NCI-H526 treated with DMSO at 0.1 percent for 48 hours (cell line): ENCODE measurements around the gene ENO4.

Experiments used
- DNase-seq: peaks from one replicate; lab custom pipeline; 2025; lab: John Stamatoyannopoulos, UW

Gene ENO4, protein sequence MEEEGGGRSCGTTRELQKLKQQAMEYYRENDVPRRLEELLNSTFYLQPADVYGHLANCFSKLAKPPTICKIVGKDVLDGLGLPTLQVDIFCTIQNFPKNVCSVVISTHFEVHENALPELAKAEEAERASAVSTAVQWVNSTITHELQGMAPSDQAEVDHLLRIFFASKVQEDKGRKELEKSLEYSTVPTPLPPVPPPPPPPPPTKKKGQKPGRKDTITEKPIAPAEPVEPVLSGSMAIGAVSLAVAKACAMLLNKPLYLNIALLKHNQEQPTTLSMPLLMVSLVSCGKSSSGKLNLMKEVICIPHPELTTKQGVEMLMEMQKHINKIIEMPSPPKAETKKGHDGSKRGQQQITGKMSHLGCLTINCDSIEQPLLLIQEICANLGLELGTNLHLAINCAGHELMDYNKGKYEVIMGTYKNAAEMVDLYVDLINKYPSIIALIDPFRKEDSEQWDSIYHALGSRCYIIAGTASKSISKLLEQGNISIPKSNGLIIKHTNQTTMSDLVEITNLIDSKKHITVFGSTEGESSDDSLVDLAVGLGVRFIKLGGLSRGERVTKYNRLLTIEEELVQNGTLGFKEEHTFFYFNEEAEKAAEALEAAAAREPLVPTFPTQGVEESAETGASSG

DNA sequence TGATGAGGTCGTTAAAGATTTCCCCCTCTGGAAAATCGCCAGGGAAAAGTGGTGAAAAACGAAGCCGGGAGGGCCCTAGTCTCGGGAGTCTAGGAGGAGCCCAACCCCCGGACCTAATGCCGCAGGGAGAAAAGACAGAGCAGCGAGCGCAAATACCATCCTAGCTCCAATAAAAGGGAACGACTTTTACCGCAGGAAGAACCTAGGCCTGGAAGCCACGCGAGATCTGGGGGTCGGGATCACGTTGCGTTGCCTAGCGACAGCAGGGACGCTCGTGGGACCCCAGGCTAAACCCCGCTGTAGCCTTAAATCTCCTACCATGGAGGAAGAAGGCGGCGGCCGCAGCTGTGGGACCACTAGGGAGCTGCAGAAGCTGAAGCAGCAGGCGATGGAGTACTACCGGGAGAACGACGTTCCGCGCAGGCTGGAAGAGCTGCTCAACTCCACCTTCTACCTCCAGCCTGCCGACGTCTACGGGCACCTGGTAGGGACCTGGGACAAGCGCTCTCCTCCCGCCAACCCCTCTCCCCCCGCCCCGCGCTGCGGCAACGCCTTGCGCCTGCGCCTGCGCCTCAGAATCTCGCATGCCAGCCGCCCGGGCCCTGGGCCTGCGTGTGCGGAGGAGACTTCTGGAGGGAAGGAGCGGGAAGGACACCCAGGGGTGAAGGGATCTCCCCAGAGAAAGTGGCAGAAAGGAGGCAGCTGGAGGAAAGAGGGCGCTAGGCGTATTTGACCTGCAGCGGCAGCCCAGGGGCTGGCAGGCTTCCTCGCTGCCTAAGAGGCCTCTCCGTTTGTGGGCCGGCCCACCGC lies at the start of gene ENO4:
Gene ENO4, plus strand, starts transcription at position 252 of the 810 bp plus-strand sequence. Its CDS starts 68 bp downstream, at position 320.
- DNase-seq, result peak; percentile 84

DNA sequence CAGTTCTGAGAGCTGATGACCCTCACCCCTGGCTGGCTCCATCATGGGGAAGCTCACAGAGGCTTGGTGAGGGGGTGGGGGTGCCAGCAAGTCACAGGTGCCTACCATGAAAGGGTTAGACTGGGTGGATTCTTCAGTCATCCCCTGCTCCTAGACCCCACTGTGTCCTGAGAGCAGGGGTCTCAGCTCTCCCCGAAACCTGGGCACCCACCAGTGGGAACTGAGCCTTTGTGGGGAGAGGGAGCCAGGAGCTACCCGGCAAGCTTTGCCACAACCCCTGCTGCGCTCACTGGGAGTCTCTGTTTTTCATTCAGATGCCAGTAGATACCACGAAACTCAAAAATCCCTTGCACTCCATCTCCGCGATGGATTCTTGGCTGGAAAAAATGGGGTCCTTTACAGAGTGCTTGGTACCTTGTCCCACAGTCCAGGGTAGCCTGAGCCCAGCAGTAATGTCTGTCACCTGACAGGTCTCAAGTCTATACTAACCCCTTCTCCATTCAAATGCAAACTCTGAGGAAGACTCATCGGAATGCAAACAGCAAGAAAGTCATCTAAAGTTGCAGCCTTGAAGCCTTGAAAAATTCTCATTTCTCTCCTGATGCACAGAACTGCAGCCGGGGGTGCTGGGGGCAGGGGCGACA lies 48.9 kb upstream of the ENO4 start:
- no peak for DNase-seq

DNA sequence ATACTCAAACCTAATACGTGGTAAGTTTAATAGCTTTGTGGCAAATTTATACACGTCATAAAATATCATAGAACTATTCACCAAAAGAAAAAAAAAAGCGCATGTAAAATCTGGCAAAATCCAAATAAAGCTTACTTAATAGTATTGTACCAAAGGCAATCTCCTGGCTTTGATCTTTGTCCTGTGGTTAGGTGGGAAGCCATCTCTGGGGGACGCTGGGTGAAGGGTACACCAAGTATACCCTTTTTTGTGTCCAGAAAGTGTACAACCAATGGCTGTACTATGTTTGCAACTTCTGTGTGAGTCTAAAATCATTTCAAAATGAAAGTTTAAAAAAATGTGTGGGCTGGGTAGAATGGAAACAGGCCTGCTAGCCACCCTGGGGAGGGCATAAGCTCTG lies 47.6 kb upstream of the ENO4 start:
- DNase-seq, result no peak

DNA sequence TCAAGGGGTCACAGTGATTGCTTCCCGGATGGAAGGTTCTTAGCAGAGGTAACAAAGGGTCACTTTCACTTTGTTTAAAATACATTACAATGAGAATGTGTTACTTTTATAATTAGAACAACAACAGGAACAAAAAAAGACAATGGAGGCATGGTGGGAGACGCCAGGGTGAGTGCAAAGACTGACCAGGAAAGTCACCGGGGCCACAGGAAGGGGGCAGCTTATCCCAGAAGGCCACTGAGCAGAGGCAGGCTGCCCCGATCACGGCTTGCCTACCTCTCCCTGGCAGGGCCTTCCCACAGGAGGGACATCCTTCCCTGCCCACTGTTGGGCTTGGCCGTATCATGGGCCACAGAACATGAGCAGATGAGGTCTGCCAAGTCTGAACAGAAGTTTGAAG lies 46.8 kb upstream of the ENO4 start:
- DNase-seq, result no peak

DNA sequence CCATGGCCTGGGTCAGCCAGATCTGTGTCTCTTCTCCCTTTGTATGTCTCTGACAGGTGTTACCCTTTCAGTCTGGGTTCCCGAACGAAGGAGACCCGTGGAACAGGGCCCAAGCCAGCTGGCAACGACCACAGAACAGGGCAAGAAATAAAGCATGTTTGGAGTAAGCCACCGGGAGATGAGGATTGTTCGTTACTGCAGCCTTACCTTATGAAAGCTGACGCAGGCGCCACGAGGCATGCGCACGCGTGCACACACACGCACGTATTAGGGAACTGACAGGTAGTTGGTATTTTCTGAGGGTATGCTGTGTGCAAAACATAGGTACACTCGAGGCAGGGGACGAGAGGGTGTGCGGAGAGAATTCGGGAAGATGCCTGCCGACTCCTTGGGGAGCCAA lies 46.4 kb upstream of the ENO4 start:
- DNase-seq, result no peak

DNA sequence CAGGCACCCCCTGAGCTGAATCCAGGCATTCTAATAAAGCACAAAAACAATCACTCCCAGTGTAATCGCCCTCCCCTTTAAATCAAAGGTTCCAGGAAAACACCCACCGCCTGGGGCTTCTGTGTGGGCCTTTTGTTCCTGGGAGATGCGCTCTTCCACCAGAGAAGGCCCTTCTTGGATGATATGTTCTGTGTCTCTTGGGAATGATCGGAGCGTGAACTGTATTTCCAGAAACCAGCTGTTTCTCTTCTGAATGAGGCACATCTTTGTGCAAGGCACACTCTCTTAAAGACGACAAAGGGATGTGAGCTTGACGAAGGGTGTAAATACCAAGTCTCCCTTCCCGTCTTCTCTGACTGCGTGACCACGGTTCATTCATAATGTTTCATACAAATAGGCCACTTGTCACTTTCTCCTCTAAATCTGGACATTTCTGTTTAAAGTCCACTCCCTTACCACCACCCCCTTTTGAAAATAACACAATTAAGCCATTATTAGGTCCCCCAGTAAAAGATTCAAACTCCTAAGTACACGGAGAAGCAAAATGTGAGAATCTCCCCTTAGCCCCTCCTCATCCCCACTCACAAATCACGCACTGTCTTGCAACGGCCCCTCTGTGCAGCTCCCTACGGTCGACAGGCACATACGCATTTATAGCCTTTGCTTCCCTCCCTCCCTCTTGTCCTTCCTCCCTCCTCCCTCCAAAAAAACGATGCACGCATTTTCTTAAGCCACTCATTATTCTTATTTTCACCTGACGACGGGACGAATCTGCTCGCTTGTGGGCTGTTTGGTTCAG lies 45.6 kb upstream of the ENO4 start:
- no peak for DNase-seq

DNA sequence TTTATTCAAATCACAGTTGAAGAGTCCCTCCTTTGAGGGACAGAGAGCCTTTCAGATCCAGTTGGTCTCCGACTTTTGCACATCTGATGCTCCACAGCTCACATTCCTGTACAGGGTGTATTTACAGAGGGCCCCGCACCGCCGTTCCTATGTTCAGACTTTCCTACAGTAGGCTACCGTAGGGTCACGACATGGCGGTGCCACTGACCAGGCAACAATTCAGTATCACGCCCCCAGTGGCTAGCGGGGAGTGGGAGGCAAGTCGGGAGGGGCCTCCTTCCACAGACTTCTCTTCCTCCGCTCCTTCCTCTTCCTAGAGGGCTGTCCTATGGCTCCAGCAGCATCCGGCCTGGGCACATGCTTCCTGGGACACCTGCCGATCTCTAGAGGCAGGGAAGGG lies 40.6 kb upstream of the ENO4 start:
- DNase-seq, result no peak

DNA sequence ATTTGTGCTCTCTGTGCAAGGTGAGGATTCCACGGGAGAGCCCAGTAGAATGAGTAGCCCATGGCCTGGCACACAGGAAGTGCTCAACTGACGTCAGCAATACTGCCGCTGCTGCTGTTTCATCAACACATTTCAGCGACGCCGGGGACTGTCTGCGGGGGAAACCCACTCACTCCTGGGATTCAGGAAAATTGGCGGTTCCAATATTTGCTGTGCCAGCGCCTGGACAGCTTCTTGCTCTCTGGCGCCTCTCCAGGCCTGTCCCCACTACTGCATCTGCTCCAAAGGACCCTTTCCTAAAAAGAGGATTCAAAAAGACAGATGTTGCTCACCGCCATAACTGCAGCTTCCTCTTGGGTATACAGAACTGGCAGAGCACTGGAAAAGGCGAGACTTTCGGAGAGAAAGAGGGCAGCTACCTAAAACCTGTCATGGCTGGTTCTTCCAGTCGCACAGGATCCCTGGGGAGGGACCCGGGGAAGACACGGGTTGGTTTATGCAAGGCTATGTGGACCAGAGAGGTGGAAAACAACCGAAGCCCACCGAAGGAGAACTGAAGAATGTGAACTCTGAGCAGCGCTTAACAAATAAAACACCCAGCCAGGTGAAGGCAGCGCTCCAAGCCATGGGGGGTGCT lies 39.7 kb upstream of the ENO4 start:
- DNase-seq, result peak; percentile 35

DNA sequence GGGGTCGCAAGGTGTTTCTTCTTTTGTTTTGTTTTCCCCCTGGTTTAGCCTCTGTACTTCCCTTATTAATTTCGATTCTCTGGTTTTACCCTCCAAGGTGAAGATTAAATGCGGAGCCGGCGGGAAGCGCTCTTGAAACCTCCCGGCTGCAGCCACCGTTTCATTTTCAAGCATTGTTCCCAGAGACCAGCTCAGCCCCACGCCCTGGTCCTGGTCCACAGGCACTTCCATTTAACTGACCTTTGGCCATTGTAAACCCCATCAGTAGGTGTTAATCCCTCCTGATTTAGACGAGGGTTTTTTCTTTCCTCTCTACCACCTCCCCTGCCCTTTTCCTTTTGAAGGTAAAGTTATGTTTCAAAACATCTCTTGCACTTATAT lies 39.2 kb upstream of the ENO4 start:
- DNase-seq, result no peak

DNA sequence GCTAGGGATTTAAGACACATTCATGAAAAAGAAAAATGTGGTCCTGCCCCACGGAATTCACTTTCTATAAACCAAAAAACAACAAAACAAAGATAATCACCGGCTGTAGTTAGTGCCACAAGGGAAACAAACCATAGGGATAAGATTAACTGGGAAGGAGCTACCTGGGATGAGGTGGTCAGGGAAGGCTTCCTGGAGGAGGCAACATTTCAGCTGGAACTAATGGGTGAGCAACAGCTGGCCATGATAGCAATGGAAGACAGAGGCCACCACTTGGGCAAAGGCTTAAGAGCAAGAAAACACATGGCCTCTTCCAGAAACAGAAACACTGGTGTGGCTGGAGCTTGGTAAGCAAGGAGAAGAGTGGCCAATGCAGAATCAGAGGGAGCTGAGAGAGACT lies 38.4 kb upstream of the ENO4 start:
- no peak for DNase-seq

DNA sequence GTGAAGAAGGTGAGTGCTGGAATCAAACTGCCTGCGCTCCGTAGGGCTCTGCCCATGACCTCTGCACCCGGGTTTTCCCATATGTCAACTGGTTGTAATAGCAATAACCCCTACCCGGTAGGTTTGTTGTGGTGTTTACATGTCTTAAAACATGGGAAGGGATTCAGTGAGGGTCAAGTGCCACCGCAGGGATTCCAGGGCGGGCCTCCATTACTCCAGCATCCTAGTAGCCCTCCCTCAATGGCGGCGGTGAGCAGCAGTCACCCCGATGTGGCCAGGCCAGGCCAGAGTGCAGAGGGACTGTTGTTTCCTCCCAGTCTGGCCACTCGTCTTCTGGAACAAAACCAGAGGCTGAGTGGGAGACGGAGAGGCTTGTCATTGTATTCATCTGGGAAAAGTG lies 37.6 kb upstream of the ENO4 start:
- no peak for DNase-seq

DNA sequence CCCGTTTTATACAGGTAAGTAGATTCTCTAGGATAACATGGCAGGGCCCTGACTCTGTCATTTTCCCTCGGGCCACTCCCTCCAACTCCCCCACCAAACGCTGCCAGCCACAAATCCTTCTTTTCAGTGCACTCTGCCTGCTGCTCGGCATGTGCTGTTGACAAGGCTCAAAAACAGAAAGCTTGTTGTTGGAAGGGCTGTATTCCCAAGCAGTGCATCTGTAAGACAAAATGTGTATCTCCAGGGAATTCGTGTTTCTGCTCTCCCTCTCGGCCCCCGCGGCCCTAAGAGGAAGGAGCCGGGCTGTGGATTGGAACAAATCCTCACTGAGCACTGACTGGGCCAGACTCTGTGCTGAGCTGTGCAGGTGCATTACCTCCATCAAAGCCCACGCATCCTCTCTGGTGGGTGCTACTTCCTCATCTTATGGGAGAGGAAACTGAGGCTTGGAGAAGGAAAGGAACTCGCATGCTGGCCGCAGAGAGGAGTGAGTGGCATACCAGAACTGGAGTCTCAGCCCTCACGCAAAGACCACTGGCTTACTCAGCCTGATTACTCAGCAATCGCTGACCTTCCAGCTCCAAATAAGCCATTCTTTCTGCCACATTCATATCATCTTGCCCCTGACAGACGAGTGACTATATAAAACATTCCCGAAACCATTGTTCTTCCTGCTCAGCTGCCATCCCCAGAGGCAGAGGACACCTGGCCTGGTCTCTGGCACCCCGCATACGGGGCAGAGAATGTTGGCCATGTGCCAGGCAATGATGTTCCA lies 33.5 kb upstream of the ENO4 start:
- DNase-seq, result no peak

DNA sequence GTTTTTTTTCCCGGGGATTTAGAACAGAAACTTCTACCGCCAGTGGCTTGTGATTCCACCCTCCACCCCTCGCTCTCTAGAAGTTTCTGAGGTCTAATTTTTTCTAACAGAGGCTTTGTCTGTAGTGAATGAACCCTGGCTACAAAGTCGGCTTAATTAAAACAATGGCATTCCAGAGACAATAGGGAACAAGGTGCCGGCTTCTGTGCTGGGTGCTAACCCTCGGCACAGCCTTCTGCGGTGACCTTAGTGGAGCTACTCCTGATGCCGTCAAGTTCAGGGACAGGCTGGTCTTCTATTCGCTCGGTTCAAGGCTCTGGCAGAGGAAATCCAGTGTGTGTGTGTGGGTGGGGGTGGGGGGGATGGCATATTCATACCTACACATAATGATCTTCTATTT lies 32.1 kb upstream of the ENO4 start:
- no peak for DNase-seq

DNA sequence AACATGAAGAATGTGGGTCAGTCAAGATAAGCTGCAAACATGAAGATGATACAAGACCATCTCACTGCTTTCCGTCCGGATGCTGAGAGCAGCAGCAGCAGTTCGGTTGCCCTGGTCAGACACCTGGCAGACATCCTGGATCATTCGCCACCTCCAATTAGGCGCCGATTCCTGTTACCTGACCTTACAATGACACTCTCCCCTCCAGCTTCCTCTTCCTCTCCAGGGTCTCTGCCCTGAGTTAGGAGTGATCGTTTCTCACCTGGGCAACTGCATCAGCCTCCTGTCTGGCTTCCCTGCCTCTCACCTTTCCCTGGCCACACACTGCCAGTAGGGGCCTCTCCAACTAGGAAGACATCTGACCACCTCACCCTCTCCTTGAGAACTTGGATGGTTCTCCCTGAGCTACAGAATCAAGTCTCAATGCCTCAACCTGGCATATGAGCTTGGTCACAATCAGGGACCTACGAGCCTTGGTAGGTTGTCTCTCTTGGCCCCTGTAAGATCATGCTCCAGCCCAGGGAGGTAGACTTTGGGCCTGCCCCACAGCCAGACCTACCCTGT lies 31.4 kb upstream of the ENO4 start:
- no peak for DNase-seq

DNA sequence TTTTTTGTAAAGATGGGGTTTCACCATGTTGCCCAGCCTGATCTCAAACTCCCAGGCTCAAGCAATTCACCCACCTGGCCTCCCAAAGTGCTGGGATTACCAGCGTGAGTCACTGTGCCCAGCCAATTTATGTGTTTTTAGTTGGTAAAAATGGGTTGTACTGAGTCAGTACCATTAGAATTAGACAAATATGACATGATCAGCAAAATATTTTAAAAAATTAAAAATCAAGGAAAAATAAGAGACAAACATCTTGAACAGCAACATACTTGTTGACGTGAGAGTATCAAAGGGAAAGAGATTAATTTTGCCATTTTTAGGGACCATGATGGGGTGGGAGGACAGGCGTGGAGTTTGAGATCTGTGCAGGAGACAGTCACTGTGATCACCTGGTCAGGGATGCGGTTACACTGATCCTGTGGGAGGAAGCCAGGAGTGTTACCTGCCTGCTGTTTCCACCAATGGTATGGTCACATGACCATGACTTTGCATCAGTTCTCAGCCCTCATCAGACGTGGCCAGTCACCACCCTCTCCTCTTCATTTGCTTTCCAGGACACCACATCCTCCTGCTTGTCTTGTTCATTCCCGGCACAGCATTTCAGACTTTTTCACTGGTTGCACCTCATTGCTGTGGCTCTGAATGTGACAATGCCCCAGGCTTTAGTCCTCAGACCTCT lies 29.2 kb upstream of the ENO4 start:
- no peak for DNase-seq

DNA sequence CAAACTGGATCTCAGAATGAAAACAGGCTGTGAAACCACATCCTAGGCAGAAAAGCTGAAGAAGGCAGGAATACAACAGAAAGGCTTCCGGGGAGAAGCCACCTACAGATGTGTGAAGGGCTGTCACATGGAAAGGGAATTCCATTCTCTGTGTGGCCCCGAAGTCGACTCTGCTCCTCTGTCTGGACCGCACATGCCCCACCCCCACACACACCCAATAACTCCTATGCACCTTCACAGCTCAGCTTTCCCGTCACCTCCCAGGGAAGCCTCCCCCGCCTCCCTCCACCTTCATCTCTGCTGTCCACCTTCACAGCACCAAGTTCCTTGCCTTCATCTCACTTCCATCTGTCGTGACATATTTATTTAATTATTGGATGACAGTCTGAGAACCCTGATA lies 23.4 kb upstream of the ENO4 start:
- no peak for DNase-seq

DNA sequence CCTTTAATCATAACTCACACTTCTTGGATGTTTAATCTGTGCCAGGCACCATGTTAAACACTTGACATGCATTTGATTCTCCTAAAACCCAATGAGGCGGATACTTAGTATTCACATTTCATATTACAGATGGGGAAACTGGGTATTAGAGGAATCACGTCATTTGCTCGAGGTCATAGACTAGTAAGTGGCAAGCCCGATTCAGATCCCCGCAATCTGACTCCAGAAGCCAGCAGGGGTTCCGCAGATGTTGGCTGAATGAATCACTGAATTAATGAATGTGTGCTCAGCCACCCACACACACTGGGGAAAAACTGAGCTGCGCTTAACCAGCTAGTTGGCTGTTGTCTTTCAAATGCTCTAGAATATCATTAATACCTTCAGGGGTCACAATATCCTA lies 22.5 kb upstream of the ENO4 start:
- DNase-seq, result no peak

DNA sequence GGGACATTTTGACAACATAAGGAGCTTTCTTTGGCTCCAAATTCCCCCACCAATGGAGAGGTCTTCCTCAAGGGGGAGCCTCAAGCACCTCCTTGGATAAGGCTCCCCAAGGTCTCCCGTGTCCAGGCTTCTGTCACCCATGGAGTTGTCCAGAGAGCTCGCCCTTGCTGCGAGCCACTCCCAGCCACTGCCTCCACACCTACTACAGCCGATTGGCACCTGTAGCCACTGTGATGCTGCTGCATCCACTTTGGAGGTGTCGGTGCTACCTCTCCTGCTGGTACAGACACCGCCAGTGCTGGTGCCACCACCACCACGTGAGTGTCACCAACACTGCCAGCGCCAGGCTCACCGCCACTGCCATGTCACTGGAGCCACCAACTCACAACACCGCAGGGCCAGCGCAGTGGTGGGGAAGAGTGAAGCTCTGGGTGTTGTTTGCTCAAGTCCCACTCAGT lies 22.1 kb upstream of the ENO4 start:
- DNase-seq, result no peak

DNA sequence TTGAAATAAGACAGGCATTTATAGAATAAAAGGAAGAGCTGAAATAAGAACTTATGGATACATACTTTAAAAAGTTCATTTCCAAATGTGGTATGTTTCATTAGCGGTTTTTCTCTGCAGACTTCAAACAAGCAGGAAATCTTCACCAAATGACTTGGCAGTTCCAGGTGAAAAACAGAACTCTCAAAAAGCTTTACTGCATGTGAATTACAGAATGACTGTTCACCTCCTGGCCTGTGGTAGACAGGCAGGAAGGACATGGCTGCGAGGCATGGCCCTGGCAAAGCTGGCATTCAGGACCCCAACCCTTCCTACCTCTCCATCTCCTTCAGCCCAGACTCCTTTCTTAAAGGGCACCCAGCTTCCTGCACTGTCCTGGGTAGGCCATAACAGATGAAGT lies 21.2 kb upstream of the ENO4 start:
- no peak for DNase-seq
